Renal pelvis (tissue), 4 donors: Measurements from ENCODE around the gene NTM. TPM values are rescaled to one million over a fixed set of nuclear protein-coding genes. Genes with fewer than 3 reads are reported as not detected.

Experiments
- DNase-seq: peaks from one replicate; pipeline ENCODE4 v3.0.0-alpha.2; 2013
- polyA plus RNA-seq, 3 donors: library from polyadenylated mRNA; unstranded; fragments of 120-200 nt; gene quantifications; one replicate each; pipeline ENCODE4 v1.2.1, GENCODE V29; 2013; ENCODE audit not compliant: insufficient read length in 3 of 3

The NTM gene
- polyA plus RNA-seq, 3 donors: 37.2 to 44.8 (median 37.5) TPM

DNA sequence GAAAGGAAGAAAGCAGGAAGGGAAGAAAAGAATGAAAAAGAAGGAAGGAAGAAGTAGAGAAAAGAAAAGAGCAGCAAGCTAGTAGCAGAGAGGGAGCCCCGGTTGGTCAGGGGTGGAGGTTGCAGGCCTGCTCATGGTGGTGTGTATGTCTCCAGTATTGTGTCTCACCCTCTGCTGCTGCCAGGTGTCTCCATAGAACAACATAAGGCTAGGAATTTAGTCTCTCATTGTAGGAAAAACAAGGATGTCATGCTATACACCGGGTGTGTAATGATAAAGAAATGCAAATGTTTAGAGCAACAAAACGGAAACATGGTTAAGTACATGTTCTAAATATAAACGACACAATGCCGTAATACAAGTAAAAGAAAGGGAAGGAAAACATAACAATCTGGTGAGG, 342.5 kb downstream of the NTM start:
- DNase-seq: no peak

DNA sequence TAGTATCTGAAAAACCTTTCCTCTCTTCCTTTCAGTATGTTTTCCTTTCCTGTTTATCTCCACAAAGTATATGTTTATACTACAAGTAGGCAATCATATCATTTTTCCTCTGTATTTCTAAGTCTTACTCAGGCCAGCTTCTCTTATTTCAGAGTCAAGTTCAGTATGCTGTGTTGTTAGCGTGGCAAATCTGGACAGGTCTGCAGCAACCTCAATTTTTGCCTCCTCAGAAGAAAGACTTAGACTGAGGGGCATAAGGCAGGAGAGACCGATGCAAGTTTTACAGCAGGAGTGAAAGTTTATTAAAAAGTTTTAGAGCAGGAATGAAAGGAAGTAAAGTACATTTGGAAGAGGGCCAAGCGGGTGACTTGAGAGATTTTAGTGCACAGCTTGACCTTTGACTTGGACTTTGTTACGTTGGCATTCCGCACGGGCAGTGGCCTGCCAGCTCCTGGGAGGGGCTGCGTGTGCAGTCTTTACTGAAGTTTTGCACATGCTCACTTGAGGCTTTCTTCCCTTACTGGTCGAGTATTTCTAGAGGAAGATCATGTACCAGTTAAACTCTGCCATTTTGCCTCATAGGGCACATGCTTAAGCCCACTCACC, 343.2 kb downstream of the NTM start:
- no peak for DNase-seq

DNA sequence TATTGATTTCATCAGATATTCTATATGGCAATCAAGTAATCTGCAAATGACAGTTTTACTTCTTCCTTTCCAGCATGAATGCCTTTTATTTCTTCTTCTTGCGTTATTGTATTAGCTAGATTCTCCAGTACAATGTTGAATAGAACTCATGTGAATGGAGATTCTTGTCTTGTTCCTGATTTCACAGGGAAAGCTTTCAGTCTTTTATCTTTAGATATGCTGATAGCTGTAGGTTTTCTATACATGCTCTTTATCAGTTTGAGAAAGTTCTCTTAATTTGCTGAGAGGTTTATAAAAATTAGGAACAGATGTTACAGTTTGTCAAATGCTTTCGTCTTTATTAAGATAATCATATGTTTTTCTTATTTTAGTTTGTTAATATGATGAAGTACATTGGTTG, 347.2 kb downstream of the NTM start:
- no peak for DNase-seq

DNA sequence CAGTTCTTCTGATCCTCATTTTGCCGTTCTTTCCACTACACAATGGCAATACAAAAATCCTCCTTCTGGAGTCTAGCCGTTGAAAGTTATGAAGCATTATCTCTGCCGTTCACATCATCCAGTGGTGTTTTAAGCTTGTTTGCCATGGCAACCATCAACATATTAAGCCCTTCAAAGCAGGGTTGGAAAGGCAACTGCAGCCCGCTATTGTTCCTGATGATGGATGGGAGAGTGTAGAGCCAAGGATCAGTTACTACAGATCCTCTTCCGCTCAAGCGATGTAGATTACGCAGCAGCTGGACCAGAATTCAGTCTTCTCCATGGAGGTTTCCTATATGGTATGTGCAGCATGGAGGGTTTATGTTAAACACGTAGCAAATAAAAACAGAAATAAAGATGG, 352.7 kb downstream of the NTM start:
- DNase-seq: no peak

DNA sequence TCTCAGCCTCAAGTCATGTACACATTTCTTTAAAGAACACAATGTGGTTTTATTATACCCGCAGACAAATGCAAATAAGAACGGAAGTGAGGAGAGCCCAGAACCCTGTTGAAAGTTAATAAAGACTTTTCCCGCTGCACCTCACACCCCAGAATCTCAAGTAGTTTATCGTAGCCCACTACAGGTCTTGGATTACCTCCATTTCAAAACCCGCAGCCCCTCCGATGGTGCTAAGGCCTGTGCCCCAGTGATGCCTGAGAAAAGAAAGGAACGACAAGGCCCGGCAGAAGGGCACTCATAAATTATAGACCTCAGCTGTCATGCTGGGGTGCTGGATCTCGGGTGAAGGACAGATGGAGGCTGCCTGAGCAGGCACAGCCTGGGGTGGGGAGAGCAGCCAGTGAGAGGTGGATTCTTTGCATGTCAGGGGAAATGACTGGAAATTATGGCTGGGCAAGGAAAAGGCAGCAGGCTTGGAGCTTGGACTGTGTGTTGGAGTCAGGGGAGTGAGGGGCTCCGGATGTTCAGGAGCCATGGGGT, 354.1 kb downstream of the NTM start:
- DNase-seq: no peak

DNA sequence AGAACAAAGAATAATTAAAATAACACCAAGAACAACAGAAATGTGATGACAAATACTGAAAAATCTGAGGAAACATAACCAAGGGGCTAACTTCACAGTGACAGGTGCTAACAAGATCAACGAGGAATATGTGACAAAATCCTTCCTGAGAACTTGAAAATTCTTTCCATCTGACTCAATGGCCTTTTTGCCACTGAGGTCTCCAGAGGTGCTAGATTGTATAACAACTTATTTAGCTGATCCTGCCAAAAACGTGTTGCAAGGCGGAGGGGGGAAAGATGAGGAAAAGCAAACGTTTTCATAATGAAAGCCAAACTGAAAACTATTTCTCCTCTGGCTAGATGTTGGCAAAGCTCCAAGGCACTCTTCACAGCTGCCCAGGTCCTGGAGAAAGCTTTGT, 364.5 kb downstream of the NTM start:
- no peak for DNase-seq

DNA sequence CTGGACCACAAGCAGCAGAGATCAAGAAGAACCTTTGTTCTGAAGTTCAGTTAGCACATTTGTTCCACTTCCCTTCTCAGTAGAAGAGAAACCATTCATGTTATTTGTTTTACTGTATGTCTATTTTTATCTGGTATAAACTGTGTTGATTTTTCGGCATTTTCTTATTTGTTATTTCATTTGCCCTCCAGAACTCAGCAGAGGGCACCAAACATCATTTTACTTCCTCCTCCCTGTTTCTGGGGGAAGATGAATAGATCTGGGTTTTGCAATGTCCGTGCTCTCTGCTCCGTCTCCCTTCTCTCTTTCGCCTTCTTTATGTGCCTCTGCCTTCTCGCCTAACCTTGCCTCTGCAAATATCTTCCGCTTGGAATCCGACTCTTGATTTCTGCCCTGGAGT, 366.9 kb downstream of the NTM start:
- no peak for DNase-seq

DNA sequence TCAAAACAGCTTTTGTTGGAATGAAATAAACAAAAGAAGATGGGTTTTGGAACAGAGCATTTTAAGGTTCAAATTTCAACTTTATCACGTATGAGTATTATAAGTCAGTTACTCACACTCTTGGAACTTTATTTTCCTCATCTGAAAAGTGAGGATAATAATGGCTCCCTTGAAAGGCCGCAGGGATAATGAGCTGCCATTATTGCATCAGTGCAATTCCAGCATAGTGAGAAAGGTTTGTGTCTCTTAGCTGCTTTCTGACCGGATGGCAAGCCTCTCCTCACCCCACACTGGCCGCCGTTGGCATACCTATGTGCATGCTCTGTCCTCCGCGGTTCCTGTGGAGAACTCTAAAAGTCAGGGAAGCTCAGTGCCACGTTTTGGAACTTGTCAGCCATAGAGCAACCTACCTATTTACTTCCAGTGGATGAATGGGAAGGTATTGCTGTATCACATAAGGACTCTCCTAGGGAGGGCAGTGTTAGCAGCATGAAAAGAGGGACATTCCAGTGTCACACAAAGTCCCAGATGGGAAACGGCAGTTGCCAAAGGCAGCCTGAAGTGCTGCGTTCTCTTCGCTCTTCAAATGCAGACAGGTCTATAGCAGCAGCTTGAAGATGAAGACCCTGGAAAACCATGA, 368.9 kb downstream of the NTM start:
- no peak for DNase-seq

DNA sequence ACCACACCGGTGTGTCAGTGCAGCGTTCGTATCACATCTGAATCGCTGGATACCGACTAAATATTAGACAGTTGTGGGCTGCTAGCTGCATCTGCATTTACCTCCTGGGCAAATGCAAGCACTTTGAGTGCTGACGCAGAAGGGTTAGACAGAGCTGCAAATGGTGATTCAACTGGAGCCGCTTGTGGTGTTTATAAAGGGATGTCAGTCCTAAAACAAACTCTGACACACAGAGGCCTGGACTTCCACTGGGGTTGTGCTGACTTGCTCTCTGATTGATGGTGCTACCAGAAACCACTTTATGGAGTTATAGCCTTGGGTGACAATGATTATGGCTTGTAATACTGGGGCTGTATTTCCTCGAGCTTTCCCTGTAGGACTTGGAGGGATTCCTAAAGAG, 374.4 kb downstream of the NTM start:
- no peak for DNase-seq

DNA sequence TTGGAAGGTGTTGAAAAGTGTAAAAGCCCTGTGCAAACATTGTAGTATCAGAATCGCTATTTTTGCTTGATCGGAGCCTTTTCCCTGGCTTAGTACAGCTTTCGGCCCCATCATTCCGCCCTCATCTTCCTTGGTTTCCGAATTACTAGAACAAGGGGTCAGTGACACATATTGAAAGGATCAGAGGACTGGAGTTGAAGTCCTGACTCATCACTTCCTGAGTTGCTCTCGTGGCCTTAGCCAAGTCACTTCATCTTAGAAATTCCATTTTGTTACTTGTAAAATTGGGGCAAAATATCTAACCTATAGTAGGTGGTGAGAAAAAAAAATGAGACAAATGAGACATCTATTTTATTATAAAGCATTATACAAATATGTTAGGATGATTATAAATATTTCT, 375.0 kb downstream of the NTM start:
- no peak for DNase-seq

DNA sequence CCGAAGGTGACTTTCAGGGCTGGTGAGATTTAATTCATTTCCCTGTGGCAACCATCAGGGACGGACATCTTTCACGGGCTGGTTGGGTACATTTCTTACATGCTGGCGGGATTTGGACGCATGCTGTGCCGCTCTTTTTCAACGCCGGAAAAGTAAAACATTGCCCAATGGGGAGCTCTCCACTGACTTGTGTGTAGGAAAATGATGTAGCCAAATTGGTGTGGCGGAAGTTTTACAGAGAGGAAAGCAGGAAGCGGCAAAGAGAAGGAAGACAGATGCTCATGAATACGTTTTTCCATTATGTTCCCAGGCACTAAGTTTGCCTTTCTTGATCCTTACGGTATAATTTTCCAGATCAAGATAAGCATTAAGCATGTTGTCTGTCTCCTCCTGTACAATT, 375.8 kb downstream of the NTM start:
- no peak for DNase-seq

DNA sequence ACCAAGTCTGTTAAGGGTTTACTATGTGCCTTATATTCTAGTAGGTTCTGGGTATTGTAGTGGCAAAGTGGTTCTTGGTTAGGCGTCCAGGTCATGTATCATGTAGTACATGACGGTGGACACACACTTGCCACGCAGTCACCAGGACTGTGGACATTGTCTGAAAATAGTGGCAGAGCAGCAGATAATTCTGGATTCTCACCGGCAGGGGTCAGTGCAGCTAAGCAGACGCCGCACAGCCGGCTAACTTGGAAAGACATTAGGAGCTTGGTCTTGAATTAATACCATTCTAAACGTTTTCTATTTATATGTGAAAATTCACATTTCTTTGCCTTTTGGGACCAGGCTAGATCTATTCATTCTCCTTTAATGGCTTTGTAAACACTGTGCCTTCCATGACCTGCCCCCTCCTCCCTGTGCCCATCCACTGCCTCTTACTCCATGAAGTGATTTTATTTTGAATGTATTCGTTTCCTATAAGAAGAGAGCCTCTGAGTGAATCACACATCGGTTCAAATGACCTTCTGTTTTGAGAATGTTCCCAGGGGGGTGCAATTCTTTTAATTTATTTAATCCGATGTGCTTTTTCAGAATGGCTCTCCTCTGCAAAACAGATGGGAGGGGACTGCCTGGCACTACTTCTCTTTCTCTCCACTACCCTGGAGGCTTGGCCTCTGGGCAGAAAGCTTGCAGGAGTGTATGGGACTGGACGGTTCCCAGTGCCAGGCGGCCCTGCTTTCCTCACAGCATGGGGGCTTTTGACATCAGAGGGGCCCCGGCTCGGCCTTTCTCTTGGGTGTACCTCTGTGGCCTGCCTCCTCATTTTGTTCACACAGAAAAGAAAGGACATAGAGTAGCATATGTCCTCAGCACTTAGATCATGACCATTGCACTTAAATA, 378.0 kb downstream of the NTM start:
- peak; percentile 60 for DNase-seq

DNA sequence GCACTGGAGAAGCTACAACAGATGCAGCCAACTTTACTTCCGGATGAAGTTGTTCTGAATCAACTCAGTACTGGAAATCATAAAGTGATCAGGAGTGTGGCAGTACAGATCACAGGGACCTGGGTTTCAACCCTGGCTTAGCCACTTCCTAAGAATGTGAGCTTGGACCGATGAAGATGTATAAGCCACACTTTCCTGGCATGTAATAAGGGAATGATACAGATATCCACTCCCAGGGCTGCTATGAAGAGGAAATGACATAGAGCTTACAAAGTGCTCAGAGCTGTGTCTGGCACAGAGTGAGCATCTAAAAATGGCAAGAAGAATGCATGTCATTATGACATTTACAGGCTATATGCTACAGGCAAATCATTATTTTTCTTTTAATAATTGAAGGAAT, 378.7 kb downstream of the NTM start:
- no peak for DNase-seq

DNA sequence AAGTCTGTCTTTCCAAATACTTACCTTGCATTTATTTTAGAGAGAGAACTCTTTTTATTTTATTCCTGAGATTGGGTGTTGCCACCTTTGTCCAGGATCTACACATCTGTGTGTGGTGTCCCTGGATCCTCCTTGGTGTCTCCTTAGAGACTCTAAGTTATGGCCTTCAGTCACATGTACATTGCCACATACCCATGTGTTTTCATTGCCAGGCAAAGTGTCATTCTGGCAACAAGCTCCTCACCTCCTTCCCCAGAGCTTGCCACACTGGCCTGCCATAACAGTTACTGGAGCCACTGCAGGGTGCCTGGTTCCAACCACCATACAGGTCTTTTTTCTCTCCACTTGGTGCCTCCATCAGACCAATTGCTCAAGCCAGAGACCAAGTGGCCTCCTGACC, 379.7 kb downstream of the NTM start:
- DNase-seq: no peak

DNA sequence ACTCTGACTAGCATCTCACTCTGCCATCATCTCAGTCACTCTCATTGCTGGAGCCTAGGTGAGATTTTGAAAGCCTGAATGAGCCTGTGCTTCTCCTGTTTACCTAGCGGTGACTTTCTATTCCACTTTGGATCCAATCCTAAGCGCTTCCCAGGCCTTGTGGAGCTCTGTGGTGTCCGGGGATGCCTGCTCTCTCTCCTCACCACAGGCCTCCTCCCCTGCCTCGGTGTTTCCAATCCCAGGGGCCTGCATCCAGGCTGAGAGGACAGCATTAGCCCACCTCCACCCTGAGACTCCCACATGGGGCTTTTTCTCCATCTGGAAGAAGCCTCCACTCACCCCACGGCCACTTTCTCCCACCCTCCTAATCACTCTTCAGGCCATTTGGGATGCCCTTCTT, 380.3 kb downstream of the NTM start:
- DNase-seq: no peak

DNA sequence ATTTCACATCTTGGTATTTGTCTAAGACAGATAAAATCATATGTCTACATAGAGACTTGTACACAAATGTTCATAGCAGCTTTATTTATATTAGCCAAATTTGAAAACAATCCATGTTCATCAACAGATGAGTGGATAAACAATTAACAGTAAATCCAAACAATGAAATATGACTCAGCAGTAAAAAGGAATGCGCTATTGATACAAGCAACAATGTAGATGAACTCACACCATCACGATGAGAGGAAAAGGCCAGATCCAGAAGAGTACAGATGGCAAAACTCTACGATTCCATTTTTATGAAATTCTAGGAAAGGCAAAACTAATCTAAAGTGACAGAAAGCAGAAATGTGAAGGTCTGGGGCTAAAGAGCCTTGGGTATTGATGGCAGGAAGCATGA, 384.3 kb downstream of the NTM start:
- DNase-seq: no peak

DNA sequence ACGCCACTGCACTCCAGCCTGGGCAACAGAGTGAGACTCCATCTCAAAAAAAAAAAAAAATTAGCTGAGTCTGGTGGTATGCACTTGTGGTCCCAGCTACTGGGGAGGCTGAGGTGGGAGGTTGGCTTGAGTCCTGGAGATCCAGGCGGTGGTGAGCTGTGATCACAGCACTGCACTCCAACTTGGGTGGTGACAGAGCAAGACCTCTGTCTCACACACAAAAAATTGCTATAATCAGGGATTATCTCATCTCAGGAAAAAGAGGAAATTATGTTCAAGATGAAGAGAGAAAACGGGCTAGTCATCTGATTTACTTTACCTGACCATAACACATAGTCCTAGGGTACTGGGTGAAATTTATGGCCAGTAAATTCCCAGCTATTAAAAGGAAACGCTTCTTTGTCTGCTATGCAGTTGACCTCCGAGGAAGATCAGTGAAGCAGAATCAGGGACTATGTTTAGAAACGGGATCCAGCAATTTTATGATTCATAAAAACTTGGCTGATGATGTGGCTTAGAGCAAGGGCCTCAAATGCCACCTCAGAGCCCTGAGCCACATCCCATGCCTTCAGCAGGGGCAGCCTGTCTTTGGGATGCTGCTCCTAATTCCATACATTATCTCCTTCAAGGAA, 386.2 kb downstream of the NTM start:
- no peak for DNase-seq

DNA sequence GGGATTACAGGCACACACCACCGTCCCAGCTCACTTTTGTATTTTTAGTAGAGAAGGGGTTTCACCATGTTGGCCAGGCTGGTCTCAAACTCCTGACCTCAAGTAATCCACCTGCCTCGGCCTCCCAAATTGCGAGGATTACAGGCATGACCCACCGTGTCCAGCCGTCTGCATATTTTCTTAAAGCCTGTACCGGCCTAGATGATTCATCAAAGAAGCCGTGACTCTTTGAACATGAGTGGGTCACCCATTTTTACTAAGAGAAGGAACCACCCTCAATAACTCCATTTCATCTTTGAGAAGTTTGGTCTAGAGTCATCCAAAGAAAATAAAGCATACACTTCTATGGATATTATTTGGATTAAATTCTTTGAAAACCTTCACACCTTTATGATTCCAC, 388.3 kb downstream of the NTM start:
- no peak for DNase-seq

DNA sequence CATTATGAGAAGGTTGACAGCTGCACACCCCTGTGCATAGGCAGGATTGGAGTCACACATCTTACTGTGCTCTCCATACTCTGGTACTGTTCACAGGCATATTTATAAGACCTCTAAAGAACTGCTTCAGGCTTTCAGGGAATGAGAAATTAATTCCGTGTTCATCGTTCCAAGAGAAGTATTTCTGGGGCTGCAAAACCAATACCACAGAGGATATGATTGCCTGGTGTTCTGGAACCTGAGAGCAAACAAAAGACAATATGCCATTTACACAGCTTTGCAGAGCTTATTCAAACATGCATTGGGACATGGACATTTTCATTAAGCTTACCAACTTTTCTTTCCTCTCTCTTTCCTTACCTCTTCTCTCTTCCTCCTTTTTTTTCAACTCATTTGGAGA, 388.7 kb downstream of the NTM start:
- no peak for DNase-seq

DNA sequence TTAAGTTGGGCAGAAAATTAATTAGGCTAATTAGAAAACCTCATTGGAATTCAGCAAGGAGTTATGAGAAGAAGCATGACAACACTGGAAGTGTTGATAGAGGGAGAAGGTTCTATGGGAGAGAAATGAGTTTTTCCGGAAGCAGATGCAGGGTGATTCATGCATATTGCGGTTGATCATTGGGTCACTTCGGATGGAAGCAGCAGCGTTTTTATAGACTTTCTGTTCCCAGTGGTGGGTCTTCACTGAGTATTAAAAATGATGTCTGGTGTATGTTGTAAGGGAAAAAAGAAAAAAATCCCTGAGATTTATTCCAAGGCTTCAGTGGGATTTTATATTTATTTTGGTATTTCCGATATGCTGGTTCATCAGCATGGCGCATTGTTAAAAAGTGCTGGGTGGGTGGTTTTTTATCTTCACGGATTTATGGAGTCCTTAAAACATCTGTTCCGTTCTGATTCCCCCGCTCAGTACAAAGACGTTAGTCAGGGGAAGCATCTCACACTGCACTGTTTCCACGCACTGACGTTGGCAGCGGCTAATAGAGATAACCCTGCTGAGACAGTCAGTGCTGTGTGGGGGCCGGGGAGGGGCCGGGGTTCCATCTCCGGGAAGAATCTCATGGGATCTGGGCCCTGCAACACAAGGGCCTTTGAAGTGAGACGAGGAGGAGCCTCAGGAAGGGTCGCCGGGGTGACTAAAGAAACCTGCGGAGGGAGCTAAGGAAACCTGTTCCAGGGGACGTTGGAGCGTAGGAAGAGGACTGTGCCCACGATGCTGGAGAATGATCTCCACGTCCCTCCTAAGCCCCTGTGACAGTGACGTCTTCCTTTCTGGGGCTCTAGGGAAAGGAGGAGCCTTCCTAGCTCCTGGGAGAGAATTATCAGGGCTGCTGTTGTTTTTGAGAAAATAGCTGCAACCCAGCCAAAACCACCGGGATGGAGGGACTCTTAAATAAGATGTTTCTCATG, 390.0 kb downstream of the NTM start:
- peak; percentile 54 for DNase-seq
